NCI-H345 treated with DMSO at 0.1 percent for 48 hours (cell line): ENCODE measurements around the gene MIER2.

Experiments
- DNase-seq: peaks from one replicate; lab custom pipeline; 2025; ENCODE audit not compliant: unreplicated experiment; lab: John Stamatoyannopoulos, UW

Gene MIER2

DNA sequence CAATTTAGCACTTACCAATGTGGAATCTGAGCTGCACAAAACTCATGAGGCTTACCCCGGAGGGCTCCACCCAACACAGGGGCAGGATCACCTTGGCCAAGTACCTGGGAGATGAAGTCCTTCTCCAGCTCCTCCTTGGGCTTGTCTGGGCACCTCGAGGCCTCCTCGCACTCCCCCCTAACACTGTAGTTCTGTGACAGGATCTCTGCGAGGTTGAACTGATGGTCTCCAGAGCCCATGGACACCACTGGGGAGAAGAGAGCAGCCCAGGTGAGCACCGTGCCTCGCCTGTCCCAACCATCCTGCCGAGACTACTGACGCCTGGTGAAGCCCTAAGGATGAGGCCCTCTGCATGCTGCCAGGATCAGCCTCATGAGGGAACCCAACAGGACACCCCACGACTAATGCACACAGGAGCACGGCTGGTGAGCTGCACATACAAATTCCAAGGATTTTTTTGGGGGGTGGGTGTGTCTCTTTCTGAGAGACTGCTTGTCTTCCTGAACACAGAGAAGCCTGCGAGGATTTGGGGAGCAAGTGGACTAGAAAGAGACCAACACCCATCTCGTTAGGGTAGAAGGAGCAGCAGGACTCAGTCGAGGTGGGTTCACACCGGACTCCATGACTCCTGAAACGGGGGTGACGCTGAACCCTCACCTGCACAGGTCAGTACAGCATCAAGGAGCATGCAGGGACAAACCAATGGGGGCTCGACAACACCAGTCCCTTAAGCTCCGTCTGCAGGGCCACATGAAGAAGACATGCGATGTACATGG is 10.1 kb downstream of the MIER2 start:
- no peak for DNase-seq

DNA sequence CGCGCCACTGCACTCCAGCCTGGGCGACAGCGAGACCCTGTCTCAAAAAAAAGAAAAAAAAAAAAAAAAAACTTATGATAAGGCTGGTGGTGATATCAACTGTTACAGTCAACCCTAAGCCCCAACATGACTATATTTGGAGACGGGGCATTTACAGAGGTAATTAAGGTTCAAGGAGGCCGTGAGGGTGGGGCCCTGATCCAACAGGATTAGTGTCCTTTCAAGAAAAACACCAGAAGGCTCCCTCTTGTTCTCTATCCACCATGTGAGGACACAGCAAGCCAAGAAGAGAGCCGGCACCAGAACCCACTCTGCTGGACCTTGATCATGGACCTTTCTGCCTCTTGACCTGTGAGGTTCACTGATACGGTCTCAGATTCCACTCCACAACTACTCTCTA is 14.1 kb downstream of the MIER2 start:
- DNase-seq: no peak

DNA sequence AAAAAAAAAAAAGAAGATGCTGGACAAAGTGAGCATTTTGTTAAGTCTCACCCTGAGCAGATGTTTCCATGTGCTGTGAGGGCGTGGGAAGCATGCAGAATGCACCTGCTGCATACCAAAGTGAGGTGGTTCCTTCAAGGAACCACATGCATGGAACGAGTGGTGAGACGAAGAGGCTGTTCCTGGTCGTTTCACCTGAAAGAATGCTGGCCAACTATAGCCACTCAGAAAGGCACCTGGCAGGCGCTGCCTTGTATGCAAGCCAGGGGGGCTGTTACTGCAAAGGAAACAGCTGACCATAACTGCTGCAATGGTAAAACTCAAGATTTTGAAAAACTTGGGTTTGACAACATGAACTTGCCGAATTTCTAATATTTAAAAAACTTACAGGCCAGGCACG is 14.7 kb downstream of the MIER2 start:
- DNase-seq: no peak

DNA sequence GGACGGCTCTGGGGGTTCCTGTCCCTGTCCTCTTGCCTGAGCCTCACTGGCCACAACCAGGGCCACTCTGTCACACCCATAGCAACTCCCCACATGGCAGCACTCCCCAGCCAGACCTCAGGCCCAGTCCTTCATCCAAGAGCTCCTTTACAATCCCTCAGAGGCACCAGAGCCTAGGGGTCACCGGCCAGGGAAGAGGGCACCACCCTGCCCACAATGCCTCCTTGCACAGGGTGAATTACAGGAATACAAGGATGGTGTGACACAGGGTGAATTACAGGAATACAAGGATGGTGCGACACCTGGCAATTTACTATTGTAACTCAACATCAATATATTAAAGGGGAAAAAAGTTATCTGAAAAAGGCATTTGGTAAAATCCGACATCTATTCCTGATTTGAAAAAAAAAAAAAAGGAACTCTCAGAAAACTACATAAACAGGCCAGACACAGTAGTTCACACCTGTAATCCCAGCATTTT is 16.5 kb downstream of the MIER2 start:
- DNase-seq: no peak

DNA sequence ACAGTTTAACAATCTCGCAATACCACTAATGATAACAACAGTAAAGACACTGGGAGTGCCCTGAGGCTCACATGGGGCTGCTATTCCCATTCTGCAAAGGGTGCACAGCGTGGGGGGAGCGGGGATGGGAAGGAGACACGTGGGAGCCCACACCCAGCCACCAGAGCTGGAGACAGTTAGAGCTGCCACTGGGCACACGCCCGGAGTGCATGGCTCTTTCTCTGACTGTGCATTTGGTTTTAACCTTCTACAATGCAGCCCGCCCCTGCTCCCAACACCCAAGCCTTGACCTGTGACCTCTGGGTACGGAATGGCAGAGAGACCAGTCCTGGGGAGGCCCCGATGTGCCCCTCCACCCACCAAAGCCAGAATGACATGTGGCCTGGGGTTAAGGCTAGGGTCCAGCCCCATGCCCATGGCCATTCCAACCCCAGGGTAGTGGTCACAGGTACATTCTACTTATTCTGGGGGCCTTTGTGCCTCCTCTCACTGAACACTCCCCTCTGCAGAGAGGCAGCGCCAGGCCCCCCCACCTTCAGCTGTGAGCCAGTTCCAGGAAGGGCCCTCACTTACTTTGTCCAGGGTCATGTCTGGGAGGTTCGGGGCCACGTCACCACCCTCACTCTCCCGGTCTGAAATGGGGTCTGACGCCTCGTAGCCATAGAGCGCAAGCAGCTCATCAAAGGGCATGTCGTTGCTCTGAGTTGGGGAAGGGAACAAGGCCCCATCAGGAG is 17.1 kb downstream of the MIER2 start:
- no peak for DNase-seq

DNA sequence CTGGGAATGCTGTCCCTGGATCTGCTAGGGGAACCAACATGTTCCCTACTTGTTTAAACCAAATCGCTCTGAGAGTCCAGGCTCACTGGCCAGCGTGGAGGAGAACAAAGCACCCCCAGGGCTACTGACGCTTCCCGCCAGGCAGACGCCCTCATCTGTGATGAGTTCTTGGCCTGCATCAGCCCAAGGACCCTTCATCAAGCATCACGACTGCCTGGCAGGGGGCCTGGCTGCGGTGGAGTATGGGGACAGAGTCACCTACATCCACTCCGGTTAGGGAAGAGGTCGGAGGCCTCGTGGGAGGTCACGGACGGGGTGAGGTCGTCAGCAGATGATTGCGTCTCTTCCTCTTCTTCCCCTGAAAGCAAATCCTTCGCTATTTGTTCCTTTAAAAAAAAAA is 17.7 kb downstream of the MIER2 start:
- DNase-seq: no peak

DNA sequence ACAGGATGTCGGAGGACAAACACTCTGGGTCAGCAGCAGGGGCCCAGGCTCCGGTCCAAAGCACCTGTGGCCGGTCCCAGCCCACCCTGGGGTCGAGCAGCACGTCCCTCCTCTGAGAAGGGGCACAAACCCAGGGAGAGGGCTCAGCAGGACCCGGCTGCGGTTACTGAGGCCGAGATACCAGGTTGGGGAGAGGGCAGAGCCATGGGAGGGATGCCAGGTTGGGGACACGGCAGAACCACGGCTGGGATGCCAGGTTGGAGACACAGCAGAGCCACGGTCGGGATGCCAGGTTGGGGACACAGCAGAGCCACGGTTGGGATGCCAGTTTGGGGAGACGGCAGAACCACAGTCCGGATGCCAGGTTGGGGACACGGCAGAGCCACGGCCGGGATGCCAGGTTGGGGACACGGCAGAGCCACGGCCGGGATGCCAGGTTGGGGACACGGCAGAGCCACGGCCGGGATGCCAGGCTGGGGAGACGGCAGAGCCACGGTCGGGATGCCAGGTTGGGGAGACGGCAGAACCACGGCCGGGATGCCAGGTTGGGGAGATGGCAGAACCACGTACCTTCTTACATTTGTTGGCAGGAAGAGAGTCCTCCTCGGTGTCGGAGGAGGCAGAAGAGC is 18.5 kb downstream of the MIER2 start:
- DNase-seq: no peak

DNA sequence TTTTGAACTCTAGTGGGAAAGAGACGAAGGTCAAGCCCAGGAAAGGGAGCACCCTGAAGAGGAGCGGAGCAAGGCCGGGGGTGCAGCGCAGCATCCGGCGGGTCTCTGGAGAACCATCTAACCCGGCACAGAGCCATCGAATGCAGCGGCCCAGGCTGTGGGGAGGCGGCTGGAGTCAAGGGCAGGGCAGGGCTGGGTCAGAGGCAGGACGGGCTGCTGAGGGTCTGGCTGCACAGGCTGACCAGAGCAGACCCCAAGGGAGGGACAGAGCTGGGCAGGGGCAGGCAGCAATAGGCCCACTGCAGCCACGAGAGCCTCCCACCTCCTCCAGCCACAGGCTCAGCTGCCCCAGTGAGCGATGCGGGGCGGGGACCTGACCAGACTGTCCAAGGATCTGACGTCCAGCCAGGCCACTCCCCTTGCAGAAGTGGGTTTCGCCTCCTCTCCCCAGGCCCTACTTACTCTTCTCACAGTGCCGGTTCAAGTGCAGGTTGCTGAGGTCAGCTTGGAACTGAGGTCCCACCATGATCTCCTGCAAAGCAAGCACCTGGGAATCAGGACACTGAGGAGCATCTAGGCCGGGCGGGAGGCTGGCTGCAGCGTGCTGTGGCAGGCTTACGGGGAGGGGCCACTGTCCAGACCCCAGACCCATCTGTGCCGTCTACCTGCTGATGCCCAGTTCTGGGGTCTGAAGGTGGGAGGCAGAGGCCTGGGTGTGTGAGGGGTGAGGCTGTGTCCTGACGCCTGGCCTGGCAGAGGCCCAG is 19.2 kb downstream of the MIER2 start:
- no peak for DNase-seq

DNA sequence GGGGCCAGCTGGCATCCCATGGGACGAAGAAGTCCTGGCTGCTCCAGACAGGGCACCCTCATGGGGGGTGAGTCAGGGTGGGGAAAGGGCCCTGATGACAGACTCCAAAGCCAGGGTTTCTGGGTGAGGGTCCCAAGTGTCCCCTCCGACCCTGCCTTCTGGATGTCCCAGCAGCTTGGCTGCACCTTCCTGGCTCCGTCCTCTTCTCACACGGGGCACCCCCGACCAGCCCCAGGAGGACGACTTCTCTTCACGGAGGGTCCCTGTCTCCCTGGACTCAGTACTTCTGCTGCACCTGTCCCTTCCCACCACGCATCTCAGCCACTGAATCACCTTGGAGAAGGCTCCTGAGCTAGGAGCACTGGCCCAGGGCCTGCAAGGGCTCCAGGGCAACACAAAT is 19.9 kb downstream of the MIER2 start:
- no peak for DNase-seq

DNA sequence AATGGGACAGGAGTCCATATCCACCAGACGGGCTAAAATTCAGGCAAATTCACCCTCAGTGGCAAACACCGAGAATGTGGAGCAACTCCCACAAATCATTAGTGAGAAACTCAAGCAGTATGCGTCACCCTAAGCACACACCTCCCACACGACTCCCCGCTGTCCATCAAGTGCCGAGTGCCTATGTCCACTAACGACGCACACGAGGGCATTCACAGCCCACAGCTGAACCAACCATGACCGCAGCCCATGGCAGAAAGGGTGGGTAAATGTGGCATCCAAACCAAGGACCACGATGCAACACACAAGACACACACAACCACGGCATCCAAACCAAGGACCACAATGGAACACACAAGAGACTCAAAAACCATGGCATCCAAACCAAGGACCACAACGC is 22.0 kb downstream of the MIER2 start:
- no peak for DNase-seq

DNA sequence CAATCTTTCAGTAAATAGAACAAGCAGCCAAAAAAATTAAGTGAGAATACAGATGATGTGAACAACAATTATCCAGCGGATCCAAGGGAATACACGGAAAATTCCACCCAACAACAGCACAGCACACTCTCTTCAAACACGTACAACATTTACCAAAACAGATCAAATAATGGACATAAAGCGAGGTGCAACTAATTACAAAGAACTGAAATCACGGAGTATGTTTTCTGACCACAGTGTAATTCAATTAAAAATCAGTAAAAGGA is 26.2 kb downstream of the MIER2 start:
- DNase-seq: no peak

DNA sequence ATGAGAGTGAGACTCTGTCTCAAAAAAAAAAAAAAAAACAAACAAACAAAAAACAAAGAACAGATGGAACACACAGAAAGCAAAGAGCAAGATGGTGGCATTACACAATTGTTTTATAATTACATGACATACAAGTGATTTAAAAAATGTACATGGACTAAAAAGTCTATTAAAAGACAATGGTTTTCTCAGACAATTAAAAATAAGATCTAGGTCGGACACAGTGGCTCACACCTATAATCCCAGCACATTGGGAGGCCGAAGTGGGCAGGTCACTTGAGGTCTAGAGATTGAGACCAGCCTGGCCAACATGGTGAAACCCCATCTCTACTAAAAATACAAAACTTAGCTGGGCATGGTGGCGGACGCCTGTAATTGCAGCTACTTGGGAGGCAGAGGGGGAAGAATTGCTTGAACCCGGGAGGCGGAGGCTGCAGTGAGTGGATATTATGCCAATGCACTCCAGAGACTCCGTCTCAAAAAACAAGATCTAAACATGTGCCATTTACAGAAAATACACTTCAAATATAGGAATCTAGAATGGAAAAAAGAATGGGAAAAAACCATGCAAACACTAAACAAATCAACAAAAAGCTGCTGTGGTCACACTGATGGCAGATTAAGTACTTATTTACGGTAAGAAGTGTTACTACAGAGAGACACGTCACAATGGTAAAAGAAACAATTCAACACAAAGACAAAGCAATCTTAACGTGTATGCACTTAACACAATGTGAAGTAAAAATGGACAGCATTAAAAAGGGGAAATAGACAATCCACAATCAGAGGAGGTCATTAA is 26.7 kb downstream of the MIER2 start:
- no peak for DNase-seq

DNA sequence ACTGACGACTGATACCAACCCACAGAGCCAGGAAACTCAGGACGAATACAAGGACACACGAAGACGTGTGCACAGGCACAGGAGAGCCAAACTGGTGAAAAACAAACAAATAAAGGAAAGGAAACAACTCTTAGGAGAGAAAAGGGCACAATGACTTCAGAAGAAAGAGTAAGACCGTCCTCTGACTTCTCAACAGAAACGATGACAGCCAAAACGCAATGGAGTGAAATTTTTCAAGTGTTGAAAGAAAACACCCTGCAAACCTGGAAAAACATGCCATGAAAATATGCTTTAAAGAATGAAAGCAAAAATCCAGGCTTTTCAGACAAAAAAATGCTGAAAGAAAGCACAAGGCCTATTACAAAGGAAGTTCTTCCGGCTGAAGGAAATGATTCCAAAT is 28.8 kb downstream of the MIER2 start:
- DNase-seq: no peak

DNA sequence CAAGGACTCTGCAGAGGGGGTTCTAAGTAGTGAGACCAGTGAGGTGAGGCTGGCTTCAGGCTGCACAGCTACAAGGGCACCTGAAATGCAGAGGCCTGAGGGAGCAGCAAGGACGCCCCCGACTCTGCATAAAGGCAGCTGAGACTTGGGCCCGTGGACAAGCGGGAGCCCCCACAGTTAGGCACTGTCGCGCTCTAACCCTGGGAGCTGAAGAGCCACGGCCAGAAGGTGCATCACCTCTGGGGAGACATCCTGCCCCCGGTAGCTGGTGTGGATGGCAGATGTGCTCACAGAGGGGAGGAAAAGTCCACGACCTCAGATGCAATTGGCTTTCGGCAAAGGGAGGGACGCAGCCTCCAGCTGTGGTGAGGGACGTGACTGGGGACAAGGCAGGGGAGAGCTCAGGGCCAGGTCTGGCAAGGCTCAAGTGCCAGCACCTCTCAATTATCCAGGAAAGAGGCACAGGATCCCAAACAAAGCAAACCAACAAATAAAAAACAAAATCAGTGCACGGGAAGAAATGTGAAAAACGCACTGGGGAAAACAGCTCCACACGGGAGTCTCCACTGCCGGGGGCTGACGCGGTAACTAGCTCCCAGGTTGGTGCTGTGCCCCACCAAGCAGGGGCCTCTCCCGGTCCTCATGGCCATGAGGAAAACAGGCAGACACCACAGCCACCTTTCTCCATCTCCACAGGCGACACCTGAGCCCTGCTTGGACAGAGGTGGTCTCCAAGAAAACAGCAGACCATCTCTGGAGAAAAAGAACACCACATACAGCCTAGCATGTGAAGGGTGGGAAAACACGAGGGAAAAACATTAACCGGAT is 30.4 kb downstream of the MIER2 start:
- DNase-seq: no peak

DNA sequence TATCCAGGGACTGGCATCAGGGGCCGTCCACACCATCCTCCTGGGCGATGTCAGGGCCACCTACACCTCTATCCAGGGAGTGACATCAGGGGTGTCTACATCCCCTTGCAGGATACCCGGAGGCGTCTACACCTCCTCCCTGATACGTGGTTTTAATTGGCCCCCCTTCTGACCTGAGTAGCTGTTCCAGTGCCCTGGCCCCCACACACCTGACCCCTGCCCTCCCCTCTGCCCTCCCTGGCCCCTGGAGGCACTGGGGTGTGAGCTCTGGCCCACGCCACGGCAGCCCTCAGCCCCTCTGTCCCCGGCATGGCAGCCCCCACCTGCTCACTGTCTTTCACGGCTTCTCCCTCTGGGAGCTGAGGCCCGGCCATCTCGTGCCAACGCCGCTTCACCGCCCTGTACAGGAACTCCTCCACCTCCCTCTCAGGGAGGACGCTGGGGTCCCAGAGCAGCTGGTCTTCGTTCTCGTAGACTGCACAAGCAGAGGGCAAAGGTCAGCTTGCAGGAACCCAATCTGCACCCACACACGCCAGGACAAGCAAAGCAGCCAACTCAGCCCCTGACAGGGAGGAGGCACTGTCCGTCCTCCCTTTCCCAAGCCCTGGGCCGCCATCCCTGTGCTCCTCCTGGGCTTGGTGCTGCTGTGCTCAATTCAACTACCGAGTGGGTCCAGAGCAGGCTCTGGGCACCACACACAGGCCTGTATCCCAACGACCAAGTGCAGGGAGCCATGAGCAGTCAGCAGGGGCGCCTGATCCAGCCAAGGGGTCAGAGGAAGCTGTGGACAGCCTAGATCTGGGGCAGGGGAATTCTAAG is 31.2 kb downstream of the MIER2 start:
- no peak for DNase-seq

DNA sequence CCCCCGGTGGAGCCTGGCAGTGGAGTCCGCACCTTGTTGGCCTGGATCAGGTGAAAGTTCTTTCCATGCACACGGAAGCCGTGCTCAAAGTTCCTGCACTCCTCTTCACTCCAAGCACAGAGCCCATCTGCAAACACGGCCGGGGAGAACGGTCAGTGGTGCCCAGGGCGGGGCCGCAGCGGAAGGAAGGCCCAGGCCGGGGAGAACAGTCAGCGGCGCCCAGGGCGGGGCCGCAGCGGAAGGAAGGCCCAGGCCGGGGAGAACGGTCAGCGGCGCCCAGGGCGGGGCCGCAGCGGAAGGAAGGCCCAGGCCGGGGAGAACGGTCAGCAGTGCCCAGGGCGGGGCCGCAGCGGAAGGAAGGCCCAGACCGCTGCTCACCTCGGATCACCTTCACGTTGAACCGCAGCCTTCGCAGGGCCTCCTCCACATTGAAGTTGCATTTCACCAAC is 32.8 kb downstream of the MIER2 start:
- no peak for DNase-seq

DNA sequence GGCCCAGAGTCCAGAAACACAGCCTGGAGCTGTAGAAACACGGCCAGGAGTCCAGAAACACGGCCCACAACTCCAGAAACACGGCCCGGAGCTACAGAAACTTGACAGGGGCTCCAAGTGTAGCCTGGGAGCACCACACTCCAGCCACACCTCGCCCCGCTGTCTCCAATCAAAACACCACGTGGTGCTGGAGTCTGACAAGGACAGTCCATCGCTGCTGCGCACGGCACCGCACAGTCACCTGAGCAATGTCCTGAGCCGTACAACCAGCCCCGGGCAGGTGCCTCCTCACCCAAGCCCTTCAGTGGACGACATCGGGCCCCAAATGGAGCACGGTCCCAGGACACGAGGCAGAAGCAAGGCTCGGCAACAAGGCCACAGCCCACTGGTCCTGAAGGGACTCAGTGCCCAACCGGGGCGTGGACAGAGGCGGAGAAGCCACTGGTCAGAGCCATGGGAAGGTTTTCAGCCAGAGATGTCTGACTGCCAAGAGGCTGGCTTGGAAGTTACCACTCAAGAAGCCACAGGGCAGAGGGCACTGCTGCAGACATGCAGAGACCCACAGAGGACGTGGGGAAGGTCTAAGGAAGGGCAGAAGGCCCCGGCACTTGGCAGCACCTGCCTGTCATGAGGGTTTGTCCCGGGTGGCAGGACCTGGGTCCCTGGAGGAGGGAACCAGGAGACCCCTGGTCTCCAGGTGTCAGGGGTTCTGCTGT is 33.7 kb downstream of the MIER2 start:
- no peak for DNase-seq

DNA sequence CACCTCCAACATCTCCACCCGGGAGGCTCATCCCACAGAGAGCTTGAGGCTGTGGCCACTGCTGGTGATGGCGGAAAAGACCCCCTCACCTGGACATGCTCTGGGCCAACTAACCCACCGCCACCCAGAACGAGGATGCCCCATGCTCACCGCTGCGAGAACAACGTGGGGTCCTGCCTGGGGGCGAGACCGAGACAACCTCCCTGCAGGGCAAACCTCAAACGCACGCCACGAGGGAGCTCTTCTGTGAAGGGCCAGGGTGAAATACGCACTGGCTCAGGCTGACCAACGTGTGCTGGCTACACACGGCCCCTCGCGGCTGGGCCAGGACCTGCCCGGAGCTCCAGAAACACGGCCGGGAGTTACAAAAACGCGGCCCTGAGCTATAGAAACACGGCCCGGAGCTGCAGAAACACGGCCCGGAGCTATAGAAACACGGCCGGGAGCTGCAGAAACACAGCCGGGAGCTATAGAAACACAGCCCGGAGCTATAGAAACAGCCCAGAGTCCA is 34.4 kb downstream of the MIER2 start:
- no peak for DNase-seq
